HL-60/S4 treated with phorbol 12-myristate 13-acetate at 8.2 ng/mL for 4 days and 3 days (cell line): ENCODE measurements around the gene RAMAC.
"Not testable (repeated sequence)": the region's sequence is repeated elsewhere in the genome, so short reads cannot be mapped to it uniquely, and the experiment has no call there.

ENCODE experiments used
- in situ Hi-C: fragments of 300-500 bp; cut with MboI; formaldehyde crosslinking; loops from 2 replicates; pipeline ENCODE4 v1.15.0; 2022; ENCODE audit warnings: low sequenced_read_pairs

Gene RAMAC

DNA sequence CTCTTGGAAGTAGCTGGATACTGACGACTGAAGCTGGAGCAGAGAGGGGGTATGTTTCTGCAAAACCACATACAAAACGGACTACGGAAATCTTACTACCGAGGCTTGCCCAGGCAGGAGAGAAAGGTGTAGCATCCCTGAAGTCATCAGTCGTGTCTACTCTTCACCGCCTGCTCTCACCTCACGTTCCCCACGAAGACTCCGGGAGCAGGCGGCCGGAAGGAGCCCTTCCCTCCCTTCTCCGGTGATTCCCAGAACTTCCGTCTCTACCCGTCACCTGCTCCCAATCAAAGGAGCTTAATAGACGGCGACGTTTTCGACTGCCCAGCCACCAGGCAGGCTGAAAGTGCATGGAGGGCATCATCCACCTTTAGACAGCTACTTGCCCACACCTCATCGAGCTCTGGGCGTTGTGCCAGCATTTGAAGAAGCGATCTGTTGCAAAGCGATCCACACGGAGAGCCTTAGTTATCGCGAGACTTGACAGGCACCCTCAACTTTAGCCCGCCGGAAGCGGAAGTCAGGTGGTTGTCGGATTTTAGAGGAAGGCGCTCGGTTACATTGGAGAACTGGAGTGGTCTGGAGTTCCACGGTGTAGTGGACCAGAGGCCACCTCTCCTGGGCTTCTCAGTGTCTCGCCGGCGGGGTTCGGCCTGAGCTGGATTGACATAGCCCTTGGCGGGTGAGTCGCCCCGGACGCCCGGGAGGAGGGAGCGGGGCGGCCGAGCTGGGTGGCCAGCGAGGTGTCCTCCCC, at the start of gene RAMAC:
Gene RAMAC, plus strand, starts transcription at position 523 of the 754 bp plus-strand sequence. CDS start 2,809 bp downstream, outside the sequence.
- in situ Hi-C loops, result no loop called here

DNA sequence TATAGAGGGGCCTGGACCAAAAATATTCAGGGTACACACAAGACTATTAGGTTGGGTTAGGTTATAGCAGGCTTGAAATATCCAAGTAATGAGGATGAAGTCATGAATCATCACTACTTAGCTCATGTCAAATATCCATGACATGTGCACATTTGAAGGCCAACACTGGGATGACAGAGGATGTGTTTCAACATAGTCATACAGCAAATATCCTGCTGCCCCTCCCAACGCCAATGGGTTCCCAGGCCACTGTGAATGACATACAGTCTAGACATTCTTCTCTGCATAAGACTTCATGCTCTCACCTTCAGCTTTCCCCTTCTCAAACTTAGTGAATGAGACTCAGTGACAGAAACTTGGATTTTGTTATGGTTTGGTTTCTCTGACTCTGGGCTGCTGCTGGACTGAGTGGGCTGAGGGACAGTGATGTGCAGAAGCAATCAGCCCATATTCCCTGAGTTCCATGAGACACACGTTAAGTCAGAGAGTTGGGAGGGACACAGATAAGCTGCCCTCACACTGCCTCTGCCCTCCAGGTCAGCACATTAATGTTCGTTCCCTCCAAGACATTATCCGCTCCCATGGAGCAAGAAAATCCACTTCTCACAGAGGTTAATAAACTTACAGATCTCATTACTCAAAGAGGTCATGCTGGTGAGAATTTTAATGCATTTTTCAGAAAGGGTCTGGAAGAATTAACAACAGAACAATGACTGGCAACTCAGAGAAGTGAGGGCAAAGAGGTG, 48.9 kb upstream of the RAMAC start:
- in situ Hi-C loops, result no loop called here

DNA sequence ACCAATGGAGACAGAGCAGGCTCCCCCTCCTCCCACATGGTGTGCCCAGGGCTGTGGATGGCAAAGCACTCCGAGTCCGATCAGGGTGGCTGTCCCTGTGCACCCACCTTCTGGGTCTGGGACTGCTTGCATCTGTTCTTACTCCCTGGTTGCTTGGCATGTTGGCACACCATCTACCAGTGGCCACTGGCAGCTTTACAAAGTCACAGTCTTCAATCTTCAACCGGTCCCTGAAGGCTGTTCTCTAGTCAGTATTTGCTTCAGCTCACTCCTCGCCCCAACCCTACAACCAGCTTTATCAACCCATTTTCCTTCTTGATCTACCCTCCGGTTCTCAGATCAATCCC, 48.3 kb upstream of the RAMAC start:
- in situ Hi-C loops, result no loop called here

DNA sequence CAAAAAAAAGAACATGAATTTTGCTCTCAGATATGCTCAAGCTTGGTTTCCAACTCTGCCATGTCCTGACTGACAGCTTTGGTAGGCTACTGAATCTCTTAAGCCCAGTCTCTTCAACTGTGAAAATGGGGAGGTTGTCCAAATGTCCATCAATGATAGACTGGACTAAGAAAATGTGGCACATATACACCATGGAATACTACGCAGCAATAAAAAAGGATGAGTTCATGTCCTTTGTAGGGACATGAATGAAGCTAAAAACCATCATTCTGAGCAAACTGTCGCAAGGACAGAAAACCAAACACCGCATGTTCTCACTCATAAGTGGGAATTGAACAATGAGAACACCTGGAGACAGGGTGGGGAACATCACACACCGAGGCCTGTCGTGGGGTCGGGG, 46.3 kb upstream of the RAMAC start:
- in situ Hi-C loops, result not testable (repeated sequence)

DNA sequence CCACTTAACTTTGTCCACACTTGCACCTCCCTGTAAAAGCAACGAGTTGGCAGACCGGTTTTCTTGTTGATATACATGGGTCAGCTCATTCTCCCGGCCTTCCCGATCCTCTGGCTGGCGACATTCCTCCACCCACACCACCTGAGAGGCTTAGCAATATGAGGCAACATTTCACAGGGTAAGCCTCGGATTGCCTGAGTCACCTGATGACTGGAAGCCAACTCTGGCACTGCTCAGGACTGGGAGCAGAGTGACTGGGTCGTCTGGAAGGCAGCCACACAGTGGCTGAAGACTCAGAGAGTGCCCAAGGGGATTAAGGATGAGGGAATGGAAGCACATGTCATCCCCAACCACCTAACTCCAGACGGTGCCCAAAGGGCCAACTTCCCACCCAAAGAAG, 43.3 kb upstream of the RAMAC start:
- in situ Hi-C loops, result no loop called here

DNA sequence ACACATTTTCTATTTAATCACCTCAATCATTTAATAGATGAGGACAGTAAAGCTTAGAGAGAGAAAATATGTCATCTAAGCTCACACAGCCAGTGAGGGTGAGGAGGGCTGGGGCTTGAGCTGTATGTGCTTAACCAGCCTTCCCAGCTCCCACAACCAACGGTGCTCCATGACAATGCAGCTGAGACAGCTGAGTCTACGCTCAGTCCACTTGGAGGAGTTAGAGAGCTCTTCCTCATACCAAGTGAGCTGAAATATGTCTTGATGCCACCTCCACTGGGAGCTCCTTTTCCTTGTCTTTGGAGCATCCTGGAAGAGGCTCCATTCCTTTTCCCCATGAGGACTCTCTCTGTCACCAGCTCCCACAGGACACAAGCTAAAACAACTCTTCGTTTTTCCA, 42.8 kb upstream of the RAMAC start:
- in situ Hi-C loops, result no loop called here

DNA sequence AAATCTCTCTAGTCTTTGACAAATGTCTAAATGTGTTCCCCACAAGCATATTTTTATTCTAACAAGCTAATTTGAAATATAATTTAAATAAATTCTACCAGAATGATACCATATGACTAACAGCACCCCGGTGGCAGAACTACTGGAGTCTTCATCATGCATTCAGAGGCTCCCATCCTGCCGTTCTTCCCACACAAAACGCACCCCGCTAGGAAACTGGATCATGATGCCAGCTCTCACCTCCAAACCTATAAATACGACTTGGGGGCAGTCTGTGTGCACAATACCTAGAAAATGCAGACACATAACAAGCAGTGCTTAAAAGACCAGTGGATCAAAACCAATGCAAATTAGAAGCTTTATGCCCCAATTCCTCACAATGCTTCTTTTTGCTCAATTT, 42.0 kb upstream of the RAMAC start:
- in situ Hi-C loops, result no loop called here

DNA sequence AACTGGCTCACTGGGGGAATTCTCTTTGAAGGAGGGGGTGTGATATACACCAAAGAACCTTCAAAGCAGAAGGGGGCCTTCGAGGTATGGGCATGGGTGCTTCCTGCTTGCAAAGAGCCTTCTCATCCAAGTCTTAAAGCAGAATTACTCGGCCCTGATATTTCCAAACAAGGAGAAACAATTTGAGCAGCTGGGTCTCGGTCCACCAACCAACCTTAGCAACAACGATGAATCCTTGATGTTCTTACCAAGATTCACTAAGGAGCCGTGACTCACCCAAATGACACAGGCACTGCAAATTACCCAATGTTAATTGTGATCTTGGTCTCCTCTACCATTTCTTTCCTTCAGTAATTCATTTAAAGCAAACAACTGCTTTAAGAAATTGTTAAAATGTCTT, 41.2 kb upstream of the RAMAC start:
- in situ Hi-C loops, result no loop called here

DNA sequence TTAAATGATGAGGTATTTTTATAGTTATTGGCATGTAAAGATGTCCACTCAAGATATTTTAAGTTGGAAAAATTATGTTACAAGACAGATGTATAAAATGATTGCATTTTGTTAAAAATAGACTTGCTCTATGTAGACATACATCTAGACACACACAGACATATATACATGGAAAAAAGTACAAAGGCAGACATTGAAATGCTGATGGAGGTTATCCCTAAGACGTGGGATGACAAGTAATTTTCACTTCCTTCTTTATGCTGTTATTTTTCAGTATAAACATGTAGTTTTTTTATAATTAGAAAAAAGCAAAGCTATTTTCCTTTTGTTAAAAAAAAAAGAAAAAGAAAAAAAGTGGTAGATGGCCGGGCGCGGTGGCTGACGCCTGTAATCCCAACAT, 40.7 kb upstream of the RAMAC start:
- in situ Hi-C loops, result no loop called here

DNA sequence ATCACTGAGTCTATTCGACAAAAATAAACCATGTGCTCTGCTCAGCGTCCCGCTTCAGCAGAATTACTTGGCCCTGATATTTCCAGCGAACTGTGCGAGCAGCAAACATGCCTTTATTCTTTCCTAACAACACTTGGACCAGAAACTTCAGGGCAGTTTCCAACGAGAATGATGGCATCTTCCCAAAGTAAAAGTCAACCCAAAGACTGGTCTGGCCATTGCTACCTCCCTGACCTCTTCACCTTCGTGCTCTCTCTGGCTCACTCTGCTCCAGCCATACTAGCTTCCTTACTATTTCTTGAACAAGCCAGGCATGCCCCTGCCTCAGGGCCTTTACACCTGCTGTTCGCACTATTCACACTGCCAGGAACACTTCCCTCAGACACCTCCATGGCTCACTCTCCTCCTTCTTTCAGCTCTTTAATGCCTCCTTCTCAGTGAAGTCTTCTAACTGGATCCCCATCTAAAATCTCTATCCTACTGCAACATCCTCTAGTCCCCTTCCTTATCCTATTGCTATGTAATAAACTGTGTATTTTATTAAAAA, 39.8 kb upstream of the RAMAC start:
- in situ Hi-C loops, result no loop called here

DNA sequence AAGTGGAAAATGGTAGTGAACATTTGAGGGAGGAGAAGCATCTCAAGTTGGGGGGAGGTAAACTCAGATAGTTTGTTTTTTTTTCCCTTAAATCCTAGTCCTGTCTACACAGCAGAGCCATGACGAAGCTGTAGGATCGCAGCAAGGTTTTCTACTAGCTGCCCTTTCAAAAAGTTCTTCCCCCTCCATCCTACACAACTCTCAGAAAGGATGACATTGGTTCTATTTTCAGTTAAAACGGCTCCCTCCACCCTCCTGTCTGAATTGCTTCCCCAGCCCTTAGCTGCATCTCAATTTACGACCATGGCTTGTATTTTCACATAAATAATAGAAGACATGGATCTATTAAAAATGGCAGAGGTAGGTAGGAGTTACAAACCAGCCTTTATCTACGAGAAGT, 35.7 kb upstream of the RAMAC start:
- in situ Hi-C loops, result no loop called here

DNA sequence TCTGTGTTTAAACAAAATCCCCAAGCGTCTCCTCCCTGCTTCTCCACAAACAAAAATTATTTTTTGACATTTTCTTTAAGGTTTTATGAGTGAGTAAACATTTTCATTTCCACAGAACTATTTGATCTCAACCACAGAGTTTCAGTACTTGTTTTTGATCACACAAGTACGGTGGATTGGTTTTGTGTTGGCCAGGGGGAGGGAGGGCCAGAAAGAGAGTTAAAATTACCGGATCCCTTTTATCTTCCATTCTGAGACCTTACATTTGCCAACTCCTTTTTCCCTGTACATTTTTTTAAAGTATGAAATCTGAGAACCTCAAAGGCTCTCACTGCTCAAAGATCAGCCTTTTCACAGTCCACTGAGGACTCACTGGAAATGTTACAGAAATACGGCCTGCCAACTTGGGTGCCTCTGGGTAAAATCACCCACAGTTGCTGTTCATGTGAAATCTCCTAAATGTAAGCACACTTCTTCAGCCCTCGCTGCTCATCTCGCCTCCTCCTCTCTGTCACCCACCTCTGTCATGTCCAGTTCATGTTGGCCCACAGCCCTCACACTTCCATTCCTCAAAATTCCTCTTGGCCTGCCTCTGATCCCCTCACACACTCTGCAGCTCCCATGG, 35.2 kb upstream of the RAMAC start:
- in situ Hi-C loops, result no loop called here

DNA sequence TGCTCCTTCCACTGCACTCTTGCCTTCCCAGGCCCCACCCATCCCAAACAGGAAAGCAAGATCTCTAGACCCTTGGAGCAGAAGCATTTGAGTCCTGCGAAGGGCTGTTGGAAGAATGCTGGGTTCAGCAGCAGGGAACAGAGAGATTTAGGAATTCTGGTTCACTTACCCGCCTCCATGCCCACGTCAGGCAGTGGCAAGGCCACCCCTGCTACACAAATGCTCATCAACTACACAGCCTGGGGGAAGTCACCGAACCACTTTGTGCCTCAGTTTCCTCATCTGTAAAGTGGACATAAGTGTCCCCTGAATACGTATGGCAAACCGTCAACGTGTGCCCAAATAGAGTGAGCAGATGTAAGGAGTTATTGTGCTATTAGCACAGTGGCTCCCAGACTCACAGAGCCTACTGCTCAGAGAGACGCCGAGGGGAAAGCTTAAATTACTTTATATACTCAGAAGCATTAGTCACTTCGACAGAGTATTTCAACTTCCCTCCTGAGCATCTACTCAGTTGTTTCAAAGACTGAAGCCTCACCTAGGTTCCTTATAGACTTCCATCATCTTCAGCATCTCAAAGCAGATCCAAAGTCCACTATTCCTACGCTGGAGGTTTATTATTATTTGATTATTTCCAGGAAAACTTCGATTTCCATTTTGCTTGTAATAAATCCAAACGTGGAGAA, 34.4 kb upstream of the RAMAC start:
- in situ Hi-C loops, result no loop called here

DNA sequence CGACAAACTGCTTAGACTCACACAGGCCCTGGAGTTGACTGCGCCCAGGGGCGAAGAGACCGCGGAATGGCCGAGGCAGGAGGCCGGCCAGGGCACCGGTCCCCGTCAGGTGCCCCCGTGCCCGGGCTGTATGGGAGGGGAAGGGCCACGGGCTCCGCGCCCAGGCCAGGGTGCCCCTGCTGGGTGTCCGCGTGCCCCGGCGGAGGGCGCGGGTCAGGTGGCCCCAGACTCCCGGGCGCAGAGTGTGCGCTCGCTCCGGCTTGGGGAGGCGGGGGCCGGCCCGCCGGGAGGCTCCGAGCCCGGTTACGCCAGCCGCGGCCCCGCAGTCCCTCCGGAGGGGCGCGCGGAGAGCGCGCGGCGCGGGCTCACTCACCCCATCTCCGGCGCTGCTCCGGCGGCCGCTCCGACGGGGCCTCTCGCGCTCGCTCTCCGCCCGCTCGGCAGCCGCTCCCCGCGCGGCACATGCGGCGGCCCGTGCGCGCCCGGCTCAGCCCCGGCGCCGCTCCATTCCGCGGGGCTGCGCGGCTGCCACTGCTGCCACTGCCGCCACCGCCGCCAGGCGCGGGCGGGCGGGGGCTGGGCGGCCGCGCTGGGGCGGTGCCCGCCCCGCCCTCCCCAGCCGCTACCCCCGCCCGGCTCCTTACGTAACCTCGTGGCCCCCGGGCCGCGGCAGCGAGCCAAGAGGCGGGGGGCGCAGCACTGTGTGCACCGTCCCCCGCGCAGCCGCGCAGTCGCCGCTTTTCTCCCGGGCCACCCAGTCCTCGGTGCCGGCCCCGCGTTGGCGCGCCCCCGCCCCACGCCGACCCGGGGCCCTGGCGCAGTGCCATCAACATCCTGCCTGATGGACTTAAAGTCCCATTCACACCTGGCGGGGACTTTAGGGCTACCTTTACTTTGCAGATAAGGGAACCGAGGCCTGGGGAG, 33.6 kb upstream of the RAMAC start, which contains the start of gene HOMER2:
Gene HOMER2, minus strand, starts transcription at position 563 of the 924 bp plus-strand sequence. Its CDS starts 185 bp downstream, at position 378.
- in situ Hi-C loops, result no loop called here

DNA sequence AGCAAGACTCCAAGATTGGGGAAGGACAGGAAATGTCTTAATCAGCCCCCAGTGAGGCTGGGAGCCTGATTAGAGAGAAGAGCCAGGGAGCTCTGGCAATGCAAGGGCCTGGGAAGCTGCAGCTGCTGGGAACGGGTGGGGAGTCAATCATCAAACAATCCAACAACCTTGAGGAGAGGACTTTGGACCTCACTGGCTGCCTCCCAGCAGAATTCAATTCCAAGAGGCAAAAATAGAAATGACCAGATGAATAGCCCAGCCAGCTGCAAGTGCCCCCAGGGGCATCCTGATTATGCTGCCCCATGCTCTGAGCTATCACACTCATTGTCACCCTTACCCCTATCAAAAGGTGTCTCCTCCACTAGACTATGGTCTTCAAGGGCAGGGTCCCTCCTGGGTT, 27.4 kb upstream of the RAMAC start:
- in situ Hi-C loops, result no loop called here

DNA sequence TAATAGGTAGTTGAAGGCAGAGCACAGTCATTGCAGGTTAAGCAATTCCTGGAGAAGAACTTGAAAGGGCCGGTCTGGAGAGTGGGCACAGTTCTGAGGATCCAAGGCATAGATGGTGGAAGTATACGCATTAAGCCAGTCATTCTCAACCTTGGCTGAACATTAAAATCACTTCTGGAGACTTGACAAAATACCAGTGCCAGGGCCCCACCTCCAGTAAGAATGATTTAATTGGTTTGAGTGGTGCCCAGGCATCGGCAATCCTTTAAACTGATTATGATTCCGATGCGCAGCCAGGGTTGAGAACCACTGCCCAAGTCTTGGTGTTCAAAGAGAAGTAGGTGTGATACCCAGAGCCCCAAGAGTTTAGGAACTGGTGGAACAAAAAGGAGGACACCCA, 26.6 kb upstream of the RAMAC start:
- in situ Hi-C loops, result no loop called here

DNA sequence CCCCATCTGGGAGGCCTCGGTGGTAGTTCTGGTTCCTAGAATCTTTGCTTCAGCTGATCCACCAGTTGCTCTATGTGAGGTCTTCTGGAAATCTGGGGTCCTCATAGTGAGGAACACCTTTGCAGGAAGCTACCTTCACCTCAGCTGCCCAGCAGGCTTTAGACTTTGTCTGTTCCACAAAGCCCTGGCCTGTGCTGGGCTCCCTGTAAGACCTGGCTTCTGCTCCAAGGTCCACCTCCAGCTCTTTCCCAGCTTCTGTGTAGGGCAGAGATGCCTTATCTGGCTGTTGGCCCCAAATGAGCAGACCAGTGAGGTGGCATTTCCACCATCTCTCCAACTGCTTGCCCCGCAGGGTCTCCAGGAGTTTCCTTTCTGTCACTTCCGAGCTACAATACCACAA, 25.2 kb upstream of the RAMAC start:
- in situ Hi-C loops, result no loop called here

DNA sequence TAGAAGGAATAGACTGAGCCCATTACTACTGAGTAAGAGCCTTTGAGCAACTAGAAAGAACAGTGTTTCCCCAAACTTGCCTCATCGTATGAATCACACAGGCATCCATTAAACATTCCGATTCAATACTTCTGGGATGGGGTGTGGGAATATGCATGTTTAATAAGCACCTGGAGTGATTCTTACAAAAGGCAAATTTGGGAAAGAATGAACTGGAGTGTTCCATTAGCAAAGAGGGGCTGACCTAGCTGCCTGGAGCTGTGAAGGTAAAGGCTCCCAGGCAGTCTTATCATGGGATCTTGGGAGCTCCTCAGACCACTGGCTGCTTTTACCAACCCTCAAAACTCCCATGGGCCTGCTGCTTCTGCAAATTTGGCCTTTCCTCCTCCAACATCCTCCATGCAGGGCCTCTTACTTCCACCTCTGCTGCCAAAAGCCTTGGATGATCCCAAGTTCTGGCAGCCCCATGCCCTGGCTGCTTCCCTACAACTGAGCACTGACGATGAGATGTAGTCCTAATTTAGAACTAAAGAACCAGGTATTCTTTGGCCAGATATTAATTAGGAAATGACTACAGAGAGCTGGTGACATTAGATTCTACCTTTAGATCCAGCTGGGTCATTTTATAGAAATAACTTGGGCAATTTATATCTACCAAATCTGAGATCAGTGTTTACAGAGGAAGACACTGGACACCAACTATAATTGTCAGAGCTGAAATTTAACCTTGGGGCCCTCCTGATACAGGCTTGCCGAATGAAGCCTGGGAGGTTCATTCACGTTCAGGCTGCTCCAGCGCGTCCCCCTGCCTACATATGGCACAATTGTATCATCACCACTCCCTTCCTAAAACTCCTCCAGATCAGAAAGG, 22.3 kb upstream of the RAMAC start:
- in situ Hi-C loops, result no loop called here

DNA sequence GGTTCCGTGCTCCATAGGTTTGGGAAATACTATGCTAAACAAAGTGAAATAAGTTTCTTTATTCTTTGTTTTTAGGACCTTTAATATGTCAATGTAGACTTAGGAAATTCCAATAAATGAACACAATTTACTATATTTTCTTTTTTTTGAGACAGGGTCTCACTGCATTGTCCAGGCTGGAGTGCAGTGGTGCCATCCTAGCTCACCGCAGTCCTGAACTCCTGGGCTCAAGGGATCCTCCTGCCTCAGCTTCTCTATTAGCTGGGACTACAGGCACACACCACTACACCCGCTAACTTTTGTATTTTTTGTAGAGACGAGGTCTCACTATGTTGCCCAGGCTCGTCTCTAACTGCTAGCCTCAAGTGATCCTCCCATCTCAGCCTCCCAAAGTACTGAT, 21.1 kb upstream of the RAMAC start:
- in situ Hi-C loops, result no loop called here
